ENCODE data around the gene MMADHC.

The MMADHC gene

DNA sequence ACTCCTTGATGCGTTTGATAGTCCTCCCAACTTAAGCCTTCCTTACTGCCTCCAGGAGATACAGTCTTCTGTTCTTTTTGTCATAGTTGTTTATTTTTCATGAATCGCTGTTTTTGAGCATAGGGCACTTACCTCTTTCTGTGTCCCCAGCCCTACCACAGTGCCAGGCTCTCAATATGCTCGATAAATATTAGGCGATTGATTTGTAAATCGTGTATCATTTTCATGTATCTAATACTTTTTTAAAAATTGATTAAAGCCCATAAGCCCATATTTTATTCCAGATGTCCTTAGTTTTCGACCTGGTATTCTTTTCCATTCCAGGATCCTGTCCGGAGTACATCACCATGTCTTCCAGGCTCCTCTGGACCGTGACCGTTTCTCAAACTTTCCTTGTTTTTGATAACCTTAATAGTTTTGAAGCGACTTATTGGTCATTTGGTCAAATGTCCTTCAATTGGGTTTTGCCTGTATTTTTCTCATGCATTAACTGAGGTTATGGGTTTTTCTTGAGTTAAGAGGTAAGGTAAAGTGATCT lies 444 bp upstream of the MMADHC start:
- Histone ChIP-seq H3K9me3 (ENCODE audit: severe bottlenecking) (no peaks in the 10 kb centered on the region), H3K4me3 (ENCODE audit: low read depth, low read length) (peak overlapping the region; percentile 81), H3K27me3 (ENCODE audit: insufficient read depth, low read depth, severe bottlenecking) (no peaks in the 10 kb centered on the region), H3K27ac (no peak overlapping the region; the same call in 1 of the 2 replicates), H3K36me3 (peaks cover 22% of the 10 kb centered on the region)
- DNase-seq, result no peak
- TF ChIP-seq, protein P1, sequence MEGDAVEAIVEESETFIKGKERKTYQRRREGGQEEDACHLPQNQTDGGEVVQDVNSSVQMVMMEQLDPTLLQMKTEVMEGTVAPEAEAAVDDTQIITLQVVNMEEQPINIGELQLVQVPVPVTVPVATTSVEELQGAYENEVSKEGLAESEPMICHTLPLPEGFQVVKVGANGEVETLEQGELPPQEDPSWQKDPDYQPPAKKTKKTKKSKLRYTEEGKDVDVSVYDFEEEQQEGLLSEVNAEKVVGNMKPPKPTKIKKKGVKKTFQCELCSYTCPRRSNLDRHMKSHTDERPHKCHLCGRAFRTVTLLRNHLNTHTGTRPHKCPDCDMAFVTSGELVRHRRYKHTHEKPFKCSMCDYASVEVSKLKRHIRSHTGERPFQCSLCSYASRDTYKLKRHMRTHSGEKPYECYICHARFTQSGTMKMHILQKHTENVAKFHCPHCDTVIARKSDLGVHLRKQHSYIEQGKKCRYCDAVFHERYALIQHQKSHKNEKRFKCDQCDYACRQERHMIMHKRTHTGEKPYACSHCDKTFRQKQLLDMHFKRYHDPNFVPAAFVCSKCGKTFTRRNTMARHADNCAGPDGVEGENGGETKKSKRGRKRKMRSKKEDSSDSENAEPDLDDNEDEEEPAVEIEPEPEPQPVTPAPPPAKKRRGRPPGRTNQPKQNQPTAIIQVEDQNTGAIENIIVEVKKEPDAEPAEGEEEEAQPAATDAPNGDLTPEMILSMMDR (IDR thresholded peaks at IDR 0.05; ENCODE audit: low read depth, low read length), result no peak

DNA sequence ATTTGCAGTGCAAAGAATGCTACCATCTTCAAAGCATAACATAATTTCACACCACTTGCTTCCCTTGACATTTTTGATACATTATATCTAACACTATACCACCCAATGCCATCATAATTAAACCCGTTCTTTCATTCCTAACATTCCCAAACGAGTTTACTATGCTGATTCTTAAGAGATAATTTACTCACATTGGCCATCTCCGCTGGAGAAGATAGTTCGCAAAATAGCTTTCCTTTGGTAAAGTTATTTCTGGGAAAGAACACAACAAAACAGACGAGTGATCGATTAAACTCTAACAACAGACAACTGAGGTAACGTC lies 716 bp downstream of the MMADHC start:
- Histone ChIP-seq H3K36me3 (peaks cover 27% of the 10 kb centered on the region), H3K4me3 (ENCODE audit: low read depth, low read length) (peak overlapping the region; percentile 81), H3K27ac (peak overlapping the region; percentile 92), H3K9me3 (ENCODE audit: severe bottlenecking) (no peaks in the 10 kb centered on the region), H3K27me3 (ENCODE audit: insufficient read depth, low read depth, severe bottlenecking) (no peaks in the 10 kb centered on the region)
- DNase-seq, result no peak
- TF ChIP-seq, protein P1 (IDR thresholded peaks at IDR 0.05; ENCODE audit: low read depth, low read length), result no peak

DNA sequence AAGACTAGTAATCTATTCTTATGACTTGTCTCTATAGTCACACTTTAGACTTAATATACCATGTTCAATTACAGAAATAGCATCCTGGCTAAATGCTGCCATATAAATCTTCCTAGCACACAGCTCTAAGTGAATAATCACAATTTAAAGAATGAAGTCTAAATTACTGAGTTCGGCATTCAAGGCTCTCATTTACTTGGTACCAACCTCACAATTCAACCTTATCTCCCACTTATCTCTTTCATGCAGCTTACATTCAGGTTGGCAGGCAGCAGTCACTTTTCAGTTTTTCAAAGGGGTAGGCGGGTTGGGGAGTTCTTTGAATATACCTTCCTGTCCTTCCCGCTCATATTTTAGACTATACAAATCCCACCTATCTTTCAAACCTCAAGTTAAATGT lies 1.5 kb downstream of the MMADHC start:
- Histone ChIP-seq H3K4me3 (ENCODE audit: low read depth, low read length) (no peak overlapping the region), H3K27ac (no peak overlapping the region), H3K36me3 (peaks cover 35% of the 10 kb centered on the region), H3K27me3 (ENCODE audit: insufficient read depth, low read depth, severe bottlenecking) (no peaks in the 10 kb centered on the region), H3K9me3 (ENCODE audit: severe bottlenecking) (no peaks in the 10 kb centered on the region)
- TF ChIP-seq, protein P1 (IDR thresholded peaks at IDR 0.05; ENCODE audit: low read depth, low read length), result no peak
- DNase-seq, result no peak

DNA sequence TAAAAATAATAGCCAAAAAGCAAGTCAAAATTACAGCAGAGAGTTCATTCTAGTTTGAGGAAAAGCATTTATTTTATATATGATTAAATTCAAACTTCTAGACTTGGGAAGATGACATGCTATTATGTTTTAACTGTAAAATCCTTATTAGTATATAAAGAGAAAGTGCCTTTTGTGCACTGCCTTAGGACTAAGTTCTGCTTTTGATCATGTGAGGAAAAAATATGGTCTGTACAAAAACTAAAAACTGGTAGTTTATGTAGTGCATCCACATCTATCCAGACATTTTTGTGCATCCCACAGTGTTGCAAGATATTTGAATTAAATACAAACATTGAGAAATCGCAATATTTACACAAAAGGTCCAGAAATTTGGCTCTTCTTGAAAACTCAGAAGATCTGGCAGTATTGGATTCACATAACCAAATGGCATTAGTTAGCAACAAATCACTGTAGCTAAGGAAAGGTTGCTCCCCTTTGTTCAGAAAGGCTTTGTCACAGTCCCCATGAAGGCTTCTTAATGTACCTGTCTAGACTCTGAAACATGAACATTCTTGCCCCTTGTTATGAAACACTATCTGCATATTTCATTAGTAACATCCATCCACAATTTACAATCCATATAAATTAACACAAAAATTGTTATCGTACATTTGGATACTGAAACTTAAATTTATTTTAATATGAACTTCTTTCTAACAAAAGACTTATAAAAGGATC lies 2.2 kb downstream of the MMADHC start:
- H3K9me3 ChIP-seq (ENCODE audit: severe bottlenecking), result no peaks in the 10 kb centered on the region
- H3K27ac ChIP-seq, result no peak overlapping the region
- H3K27me3 ChIP-seq (ENCODE audit: insufficient read depth, low read depth, severe bottlenecking), result no peaks in the 10 kb centered on the region
- no peak for DNase-seq
- H3K4me3 ChIP-seq (ENCODE audit: low read depth, low read length), result no peak overlapping the region
- TF ChIP-seq, protein P1 (IDR thresholded peaks at IDR 0.05; ENCODE audit: low read depth, low read length), result no peak
- H3K36me3 ChIP-seq, result peaks cover 38% of the 10 kb centered on the region

DNA sequence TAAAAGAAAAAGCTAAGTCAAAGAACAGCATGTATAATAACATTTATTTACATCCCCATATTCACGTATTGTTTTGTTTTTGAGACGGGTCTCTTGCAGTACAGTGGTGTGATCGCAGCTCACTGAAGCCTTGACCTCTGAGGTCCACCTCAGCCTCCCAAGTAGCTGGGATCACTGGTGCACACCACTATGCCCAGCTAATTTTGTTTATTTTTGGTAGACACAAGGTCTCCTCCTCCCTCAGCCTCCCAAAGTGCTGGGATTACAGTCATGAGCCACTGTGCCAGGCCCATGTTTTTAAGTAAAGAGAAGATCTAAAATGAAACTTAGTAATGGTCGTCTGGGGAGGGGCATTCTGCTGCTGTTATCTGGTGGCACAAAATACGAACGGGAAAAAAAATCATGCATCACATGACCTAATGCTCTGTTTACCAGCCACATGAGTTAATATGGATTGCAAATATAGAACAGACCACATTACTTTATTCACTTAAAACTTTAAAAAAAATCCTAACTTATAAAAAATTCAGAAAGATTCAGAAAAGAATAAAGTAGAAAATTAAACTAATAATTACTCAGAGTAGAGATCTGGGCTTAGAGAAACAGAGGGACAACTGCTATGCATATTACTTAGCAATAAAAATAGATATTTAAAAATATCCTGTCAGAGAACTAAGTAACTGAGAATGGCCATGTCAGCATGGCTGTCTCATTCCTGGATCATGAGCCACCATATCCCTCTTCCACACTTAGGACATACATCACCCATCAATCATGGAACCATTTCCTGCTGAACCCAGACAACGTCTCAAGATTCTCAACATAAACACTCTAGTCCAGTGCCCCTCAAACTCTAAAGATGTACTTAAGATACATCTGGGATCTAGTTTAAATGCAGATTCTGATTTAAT lies 7.3 kb downstream of the MMADHC start:
- H3K27me3 ChIP-seq (ENCODE audit: insufficient read depth, low read depth, severe bottlenecking), result no peaks in the 10 kb centered on the region
- no peak overlapping the region for H3K27ac ChIP-seq
- peaks cover 59% of the 10 kb centered on the region for H3K36me3 ChIP-seq
- H3K4me3 ChIP-seq (ENCODE audit: low read depth, low read length), result no peak overlapping the region
- no peaks in the 10 kb centered on the region for H3K9me3 ChIP-seq (ENCODE audit: severe bottlenecking)
- no peak for DNase-seq
- TF ChIP-seq, protein P1 (IDR thresholded peaks at IDR 0.05; ENCODE audit: low read depth, low read length), result no peak
